HG03439 (cell line): ENCODE measurements around the gene UPF1.
"Not testable (repeated sequence)": the region's sequence is repeated elsewhere in the genome, so short reads cannot be mapped to it uniquely, and the experiment has no call there.

Experiments used
- ATAC-seq: cut with Tn5 transposase; IDR thresholded peaks from one replicate; pipeline ENCODE4 v1.9.1; 2021; ENCODE audit warnings: mild to moderate bottlenecking, moderate library complexity; ENCODE audit not compliant: unreplicated experiment

UPF1 gene

DNA sequence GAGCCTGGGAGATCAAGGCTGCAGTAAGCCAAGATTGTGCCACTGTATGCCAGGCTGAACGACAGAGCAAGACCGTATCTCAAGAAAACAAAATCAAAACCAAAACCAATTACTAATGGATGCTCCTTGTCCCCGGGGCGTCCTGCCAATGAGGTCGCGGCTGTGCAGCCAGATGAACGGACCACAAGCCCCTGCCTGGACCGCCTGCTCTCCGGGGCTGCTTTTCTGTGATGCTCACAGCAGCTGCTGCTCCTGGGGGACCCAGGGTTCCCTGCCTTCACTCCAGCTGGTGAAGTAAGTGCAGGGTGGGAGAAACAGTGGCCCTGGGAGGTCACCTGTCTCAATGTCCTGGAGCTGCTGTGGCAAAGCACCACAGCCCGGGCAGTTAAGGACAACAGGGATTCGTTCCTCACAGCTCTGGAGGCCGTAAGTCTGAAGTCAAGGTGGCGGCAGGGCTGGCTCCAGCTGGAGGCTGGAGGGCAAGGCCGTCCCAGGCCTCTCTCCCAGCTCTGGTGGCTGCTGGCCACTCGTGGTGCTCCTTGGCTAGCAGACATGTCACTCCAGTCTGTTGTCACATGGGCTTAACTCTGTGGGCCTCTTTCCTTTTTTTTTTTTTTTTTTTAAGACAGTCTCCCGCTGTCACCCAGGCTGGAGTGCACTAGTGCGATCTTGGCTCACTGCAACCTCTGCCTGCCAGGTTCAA is 77.3 kb downstream of the UPF1 start:
- ATAC-seq = no peak

DNA sequence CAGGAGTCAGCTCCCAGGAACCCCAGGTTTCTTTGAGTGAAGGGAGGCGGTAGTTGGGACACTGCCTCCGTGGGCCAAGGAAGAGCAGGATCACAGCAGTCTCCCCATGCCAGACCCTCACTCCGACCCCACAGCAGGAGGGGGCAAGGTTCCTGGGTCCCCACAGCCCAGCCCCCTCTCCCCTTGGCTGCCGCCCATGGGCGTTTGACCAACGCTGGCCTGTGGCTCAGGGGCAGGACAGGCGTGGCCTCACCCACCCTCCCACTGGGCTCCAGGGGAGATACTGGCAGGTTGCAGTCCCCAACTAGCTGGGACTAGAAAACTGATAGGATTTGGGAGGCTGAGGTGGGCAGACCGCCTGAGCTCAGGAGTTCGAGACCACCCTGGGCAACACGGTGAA is 78.3 kb downstream of the UPF1 start:
- ATAC-seq = no peak

- no peak for ATAC-seq
These were observed 79.2 kb downstream of the UPF1 start for GRCh38 chr19:18910801-18911436.

DNA sequence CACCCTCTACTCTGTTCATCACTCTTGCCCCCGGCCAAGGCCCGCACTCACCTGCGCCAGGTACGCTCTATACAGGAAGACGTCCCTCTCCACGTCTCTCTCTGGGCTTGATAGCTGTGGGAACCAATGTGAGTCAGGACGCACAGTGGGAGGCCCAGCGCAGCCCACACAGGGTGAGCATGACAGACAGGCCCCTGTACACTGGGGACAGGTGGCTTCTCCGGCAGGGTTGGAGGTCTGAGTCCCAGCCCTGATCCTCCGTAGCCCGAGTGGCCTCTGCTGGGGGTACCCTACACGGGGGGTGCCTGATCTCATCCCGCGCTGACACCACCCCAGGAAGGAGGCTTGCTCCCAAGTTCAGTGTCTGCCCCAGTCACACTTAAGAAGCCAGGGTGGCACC is 81.2 kb downstream of the UPF1 start:
- no peak for ATAC-seq

- no peak for ATAC-seq
These were observed 81.7 kb downstream of the UPF1 start for GRCh38 chr19:18913466-18913865.

GRCh38 chr19:18915639-18916038 is 83.9 kb downstream of the UPF1 start:
- ATAC-seq = no peak

- not testable (repeated sequence) for ATAC-seq
These were observed 85.8 kb downstream of the UPF1 start for GRCh38 chr19:18917593-18917992.
